A549 treated with AZD9567 at 1 μM for 4 hours (cell line): ENCODE data around the gene NKIRAS1. TPM values are rescaled to one million over a fixed set of nuclear protein-coding genes. Genes with fewer than 3 reads are reported as not detected.

Source experiments
- total RNA-seq: library from RNA; stranded (reverse); fragments of 200-300 nt; extraction: Qiagen RNA extraction; gene quantifications from 5 replicates; pipeline ENCODE4 v1.2.3, GENCODE V29; 2022; ENCODE audit not compliant: insufficient read depth

Gene NKIRAS1
- 8.9 to 11.3 TPM (median 9.9 TPM) in 5 replicates for total RNA-seq

GRCh38 chr3:23916886-23917678, at the start of gene NKIRAS1, which contains the start of gene RPL15:
Gene NKIRAS1 (minus strand): TSS chr3:23916990. CDS start chr3:23910904, 6,086 bp downstream.
Gene RPL15 (plus strand): TSS chr3:23917132. CDS start chr3:23917860, 728 bp downstream.

GRCh38 chr3:23944861-23945662, 28.3 kb upstream of the NKIRAS1 start, which contains the start of gene NR1D2:
Gene NR1D2 (plus strand): TSS chr3:23945286. CDS start chr3:23945579, 293 bp downstream.

Other genes with a start within 250 kb of the NKIRAS1 start
- 83.7 to 106 TPM (median 97.6 TPM) in 5 replicates for gene UBE2E1, start 111.0 kb downstream of the NKIRAS1 start, total RNA-seq
- 2,860 to 3,572 TPM (median 3,000 TPM) in 5 replicates for gene RPL15, start 142 bp upstream of the NKIRAS1 start, total RNA-seq
- 8.7 to 12.1 TPM (median 10.5 TPM) in 5 replicates for gene NR1D2, start 28.3 kb upstream of the NKIRAS1 start, total RNA-seq